Spleen (tissue), 11 donors: ENCODE data around the gene FBXW5. TPM values are rescaled to one million over a fixed set of nuclear protein-coding genes. Genes with fewer than 3 reads are reported as not detected.

Experiments used
- DNase-seq: peaks from one replicate; pipeline ENCODE4 v3.0.0-alpha.2; 2020
- H3K27ac ChIP-seq, 8 donors: fragments of 200-600 bp; sonication (generic) in 7 of 8; 1 replicate in 4 of 8; 2 replicates in 4 of 8; pipeline versions ENCODE4 v1.5.0 to v1.8.0; 2016 to 2021; ENCODE audit warnings: inconsistent platforms in 4 of 8, mild to moderate bottlenecking in 4 of 8, moderate library complexity in 1 of 8
- H3K27me3 ChIP-seq, 7 donors: fragments of 200-600 bp; sonication (generic) in 6 of 7; replicated peaks in 1 of 7; 1 replicate in 4 of 7; 2 replicates in 3 of 7; pipeline versions ENCODE4 v1.5.0 to v1.8.0; 2016 to 2021; ENCODE audit warnings: inconsistent platforms in 3 of 7, mild to moderate bottlenecking in 1 of 7
- H3K36me3 ChIP-seq, 6 donors: fragments of 200-600 bp; sonication (generic) in 5 of 6; 1 replicate in 4 of 6; 2 replicates in 2 of 6; pipeline versions ENCODE4 v1.5.0 to v1.8.0; 2016 to 2021; ENCODE audit warnings: inconsistent platforms in 2 of 6
- H3K4me1 ChIP-seq, 6 donors: fragments of 200-600 bp; sonication (generic) in 5 of 6; 1 replicate in 3 of 6; 2 replicates in 3 of 6; pipeline versions ENCODE4 v1.5.0 to v1.8.0; 2016 to 2021; ENCODE audit warnings: inconsistent platforms in 3 of 6
- H3K4me3 ChIP-seq, 8 donors: fragments of 200-600 bp; sonication (generic) in 7 of 8; 1 replicate in 4 of 8; 2 replicates in 4 of 8; pipeline versions ENCODE4 v1.5.0 to v1.8.0; 2016 to 2021; ENCODE audit warnings: inconsistent platforms in 4 of 8, mild to moderate bottlenecking in 4 of 8, moderate library complexity in 2 of 8
- H3K9me3 ChIP-seq, 8 donors: fragments of 200-600 bp; sonication (generic) in 7 of 8; 1 replicate in 4 of 8; 2 replicates in 4 of 8; pipeline versions ENCODE4 v1.5.0 to v1.8.0; 2016 to 2021; ENCODE audit warnings: inconsistent platforms in 4 of 8
- CTCF ChIP-seq, 11 experiments: fragments of 200-600 bp in 7 of 11; fragments of 450-650 bp in 4 of 11; sonication (generic) in 4 of 11; IDR thresholded peaks in 8 of 11; conservative IDR thresholded peaks in 3 of 11; 1 replicate in 7 of 11; 2 replicates in 4 of 11; pipeline versions ENCODE4 v1.4.0 to v1.8.0; 2016 to 2021; ENCODE audit warnings: antibody characterized with exemption in 11 of 11, inconsistent platforms in 4 of 11, mild to moderate bottlenecking in 1 of 11
- POLR2A ChIP-seq, 3 donors: fragments of 450-650 bp; IDR thresholded peaks; one replicate each; pipeline ENCODE4 v1.5.1; 2017; ENCODE audit warnings: antibody characterized with exemption in 3 of 3, mild to moderate bottlenecking in 1 of 3
- POLR2AphosphoS5 ChIP-seq, 3 donors: sonication (generic); formaldehyde crosslinking; IDR thresholded peaks; one replicate each; pipeline ENCODE4 v1.5.1; 2017; ENCODE audit warnings: antibody characterized with exemption in 3 of 3
- WGBS, 5 donors: extraction: QIAGEN DNeasy Blood & Tissue Kit in 3 of 5; methylation state at CpG; one replicate each; pipeline versions ENCODE4 v1.1.5 to v1.1.7; 2013 to 2018; 5-methylcytosine and 5-hydroxymethylcytosine counted together
- intact Hi-C: fragments of 100-400 bp; cut with DNase I; formaldehyde crosslinking; loops from one replicate; pipeline ENCODE4 v1.15.0; 2023; ENCODE audit warnings: low total_unique reads
- polyA plus RNA-seq, 3 donors: library from polyadenylated mRNA; stranded (reverse); fragments of 200-250 nt; gene quantifications; one replicate each; pipeline ENCODE4 v1.2.1, GENCODE V29; 2013
- total RNA-seq, 7 donors: library from RNA; depleted of rRNA in 3 of 7; stranded (reverse); fragments of >200 nt in 3 of 7; fragmentation: NEBNext Ultra II Directional in 4 of 7; extraction: Animal tissue kit (Norgen Biotek cat#: 25700) in 4 of 7; gene quantifications; one replicate each; pipeline versions ENCODE4 v1.1.0 to v1.2.1, GENCODE V29; 2016 to 2021
- donor health status: healthy with polysubstance abuse.
- donor health status: DM: no; HTN: no; CAD: no; lungs with moderate emphysema.
- donor health status: DM: no; HTN: no; CAD: no.
- donor health status: Bipolar disorder and iron deficiency.
- donor health status: healthy.
- donor health status: DM: no; HTN: no; CAD: no.
- donor health status: DM: yes; HTN: yes; CAD: no.

Gene FBXW5
- total and polyA plus RNA-seq, 10 donors, result 90.8 to 170 (median 114) TPM

- Histone ChIP-seq H3K27ac (peak overlapping the region in 5 of 8 donors; percentile 38 to 84 (median 56)), H3K9me3 (no peaks in the 10 kb centered on the region), H3K27me3 (peaks cover 5 to 85% (median 35%) of the 10 kb centered on the region in 7 donors), H3K4me1 (peaks cover 7 to 73% (median 52%) of the 10 kb centered on the region in 6 donors), H3K4me3 (no peak overlapping the region), H3K36me3 (no peaks in the 10 kb centered on the region)
- TF ChIP-seq POLR2AphosphoS5 (IDR thresholded peaks at IDR 0.05), result peak in 2 of 3 donors; percentile 35 to 43
- TF ChIP-seq CTCF (IDR thresholded peaks at IDR 0.05 in 8 of 11, conservative IDR thresholded peaks at IDR 0.05 in 3 of 11), result no peak
- no peak for TF ChIP-seq POLR2A (IDR thresholded peaks at IDR 0.05)
- DNase-seq, result no peak
- intact Hi-C loops, result no loop called here
- WGBS, 5 donors, result 55 to 76% (median 67%) methylated on average over 10 to 17 of the region's 17 CpGs
These were observed 37.2 kb upstream of the FBXW5 start for GRCh38 chr9:136981588-136982231.

GRCh38 chr9:136980669-136981478 lies 36.3 kb upstream of the FBXW5 start:
- Histone ChIP-seq H3K4me3 (no peak overlapping the region), H3K27me3 (peaks cover 5 to 85% (median 32%) of the 10 kb centered on the region in 7 donors), H3K27ac (peak overlapping the region in 5 of 8 donors; percentile 38 to 84 (median 56)), H3K4me1 (peaks cover 11 to 79% (median 59%) of the 10 kb centered on the region in 6 donors), H3K9me3 (no peaks in the 10 kb centered on the region), H3K36me3 (no peaks in the 10 kb centered on the region)
- TF ChIP-seq CTCF (IDR thresholded peaks at IDR 0.05 in 8 of 11, conservative IDR thresholded peaks at IDR 0.05 in 3 of 11) (no peak), POLR2AphosphoS5 (IDR thresholded peaks at IDR 0.05) (peak in 1 of 3 donors; percentile 4)
- WGBS, 5 donors, result 77 to 87% (median 80%) methylated on average over 16 of the region's 16 CpGs
- intact Hi-C loops, result no loop called here
- no peak for DNase-seq

GRCh38 chr9:136979769-136980587 lies 35.4 kb upstream of the FBXW5 start:
- intact Hi-C loops, result no loop called here
- Histone ChIP-seq H3K36me3 (no peaks in the 10 kb centered on the region), H3K4me1 (peaks cover 16 to 79% (median 60%) of the 10 kb centered on the region in 6 donors), H3K27ac (peak overlapping the region in 4 of 8 donors; percentile 8 to 84 (median 39)), H3K4me3 (no peak overlapping the region), H3K9me3 (no peaks in the 10 kb centered on the region), H3K27me3 (peaks cover 1 to 82% (median 23%) of the 10 kb centered on the region in 7 donors)
- no peak for DNase-seq
- 79 to 89% (median 85%) methylated on average over 8 to 26 of the region's 26 CpGs for WGBS, 5 donors
- TF ChIP-seq POLR2AphosphoS5 (IDR thresholded peaks at IDR 0.05) (peak in 1 of 3 donors; percentile 33), POLR2A (IDR thresholded peaks at IDR 0.05) (no peak)

GRCh38 chr9:136978865-136979544 lies 34.5 kb upstream of the FBXW5 start:
- no peaks in the 10 kb centered on the region for H3K9me3 ChIP-seq

More at GRCh38 chr9:136978865-136979544, 34.5 kb upstream of the FBXW5 start:
- peaks cover 17 to 84% (median 63%) of the 10 kb centered on the region in 6 donors for H3K4me1 ChIP-seq
- peaks cover 0 to 73% (median 13%) of the 10 kb centered on the region in 7 donors for H3K27me3 ChIP-seq
- TF ChIP-seq CTCF (IDR thresholded peaks at IDR 0.05 in 8 of 11, conservative IDR thresholded peaks at IDR 0.05 in 3 of 11) (no peak), POLR2A (IDR thresholded peaks at IDR 0.05) (no peak), POLR2AphosphoS5 (IDR thresholded peaks at IDR 0.05) (no peak)
- H3K4me3 ChIP-seq, result peak overlapping the region in 1 of 8 donors; percentile 7
- H3K27ac ChIP-seq, result peak overlapping the region in 3 of 8 donors; percentile 30 to 84 (median 48)
- DNase-seq, result no peak
- no peaks in the 10 kb centered on the region for H3K36me3 ChIP-seq
- WGBS, 5 donors, result 54 to 64% (median 58%) methylated on average over 18 to 41 of the region's 41 CpGs
- intact Hi-C loops, result no loop called here
